A673 (cell line): Measurements from ENCODE around the gene ARHGEF6. TPM values are rescaled to one million over a fixed set of nuclear protein-coding genes. Genes with fewer than 3 reads are reported as not detected.

Experiments
- BruUV-seq: library from RNA; stranded (reverse); fragments of 400-500 nt; replicated peaks from 2 replicates; lab custom pipeline; 2021; lab: Mats Ljungman, UMichigan
- CTCF ChIA-PET: fragments of 300-600 bp; sonication (Branson Sonifier 250); formaldehyde crosslinking; loops from one replicate; lab custom pipeline; 2022; ENCODE audit warnings: antibody characterized with exemption; lab: Charles Lee
- POLR2A ChIA-PET: fragments of 300-600 bp; sonication (Branson Sonifier 250); formaldehyde crosslinking; loops from one replicate; lab custom pipeline; 2022; ENCODE audit warnings: antibody characterized with exemption; ENCODE audit not compliant: low non-redundant PET; lab: Charles Lee
- DNase-seq: peaks from one replicate; pipeline ENCODE4 v3.0.0-alpha.2; 2015; ENCODE audit warnings: low spot score
- H3K27ac ChIP-seq: fragments of 200-600 bp; sonication (generic); 2 replicates; pipeline ENCODE4 v1.5.1; 2016; ENCODE audit warnings: mixed run types, low read depth, mild to moderate bottlenecking, mixed read lengths, antibody characterized with exemption, low read length; ENCODE audit not compliant: poor library complexity, severe bottlenecking
- H3K27me3 ChIP-seq: fragments of 200-600 bp; sonication (generic); replicated peaks from 2 replicates; pipeline ENCODE4 v1.6.1; 2017; ENCODE audit warnings: mixed run types, low read depth, mild to moderate bottlenecking, mixed read lengths, antibody characterized with exemption, low read length; ENCODE audit not compliant: insufficient read depth, poor library complexity
- H3K36me3 ChIP-seq: fragments of 200-600 bp; sonication (generic); 2 replicates; pipeline ENCODE4 v1.6.1; 2016; ENCODE audit warnings: mixed run types, mild to moderate bottlenecking, mixed read lengths, antibody characterized with exemption, low read length; ENCODE audit not compliant: insufficient read depth, poor library complexity, severe bottlenecking
- H3K4me1 ChIP-seq: fragments of 200-600 bp; sonication (generic); 2 replicates; pipeline ENCODE4 v1.6.1; 2017; ENCODE audit warnings: mixed run types, mild to moderate bottlenecking, mixed read lengths, antibody characterized with exemption, low read length; ENCODE audit not compliant: insufficient read depth, poor library complexity, severe bottlenecking
- H3K4me3 ChIP-seq: fragments of 200-600 bp; sonication (generic); 2 replicates; pipeline ENCODE4 v1.5.1; 2016; ENCODE audit warnings: low read depth, mixed run types, mild to moderate bottlenecking, mixed read lengths, low read length; ENCODE audit not compliant: poor library complexity, severe bottlenecking
- H3K9me3 ChIP-seq: fragments of 200-600 bp; sonication (generic); 2 replicates; pipeline ENCODE4 v1.6.1; 2016; ENCODE audit warnings: mixed run types, low read depth, mild to moderate bottlenecking, mixed read lengths, antibody characterized with exemption, low read length; ENCODE audit not compliant: poor library complexity, severe bottlenecking
- CTCF ChIP-seq: fragments of 300-800, 200-600 bp; sonication (generic); conservative IDR thresholded peaks from 2 replicates; pipeline ENCODE4 v1.5.1; 2017; ENCODE audit warnings: low read depth, mild to moderate bottlenecking, antibody characterized with exemption, low read length, moderate library complexity, mixed read lengths
- EZH2 ChIP-seq: fragments of 200-600 bp; sonication (generic); IDR thresholded peaks from 2 replicates; pipeline ENCODE4 v1.6.1; 2017; ENCODE audit warnings: borderline replicate concordance, low read depth, mild to moderate bottlenecking, mixed read lengths, antibody characterized with exemption, low read length; ENCODE audit not compliant: poor library complexity, severe bottlenecking
- intact Hi-C: fragments of 100-400 bp; cut with micrococcal nuclease; formaldehyde crosslinking; loops from one replicate; pipeline ENCODE4 v1.10.0; 2022; ENCODE audit not compliant: unreplicated experiment
- total RNA-seq: library from RNA; stranded (reverse); gene quantifications from 2 replicates; pipeline ENCODE4 v1.2.3, GENCODE V29; 2021

The ARHGEF6 gene
- total RNA-seq, 1 experiment from 2014 or later = 11.4 TPM

- Histone ChIP-seq H3K27me3 (no peaks in the 10 kb centered on the region), H3K4me3 (no peak overlapping the region), H3K36me3 (no peaks in the 10 kb centered on the region), H3K4me1 (no peaks in the 10 kb centered on the region), H3K27ac (no peak overlapping the region), H3K9me3 (no peaks in the 10 kb centered on the region)
- ChIA-PET POLR2A (no interaction called here), CTCF (no interaction called here)
- no peak for DNase-seq
- no TSS peak for BruUV-seq
- intact Hi-C loops = no loop called here
- TF ChIP-seq CTCF (no peak), EZH2 (no peak)
These were observed 158.2 kb downstream of the ARHGEF6 start for GRCh38 chrX:136622568-136622967.

GRCh38 chrX:136620780-136621179 lies 160.0 kb downstream of the ARHGEF6 start:
- Histone ChIP-seq H3K4me1 (no peaks in the 10 kb centered on the region), H3K9me3 (no peaks in the 10 kb centered on the region), H3K36me3 (no peaks in the 10 kb centered on the region), H3K27ac (no peak overlapping the region), H3K27me3 (no peaks in the 10 kb centered on the region), H3K4me3 (no peak overlapping the region)
- no peak for DNase-seq
- no TSS peak for BruUV-seq
- intact Hi-C loops = no loop called here
- CTCF ChIA-PET = no interaction called here
- POLR2A ChIA-PET = no interaction called here
- TF ChIP-seq CTCF = no peak
- no peak for TF ChIP-seq EZH2

GRCh38 chrX:136619899-136620505 lies 160.7 kb downstream of the ARHGEF6 start:
- Histone ChIP-seq H3K27me3 (no peaks in the 10 kb centered on the region), H3K36me3 (no peaks in the 10 kb centered on the region), H3K4me3 (no peak overlapping the region), H3K27ac (no peak overlapping the region), H3K4me1 (no peaks in the 10 kb centered on the region), H3K9me3 (no peaks in the 10 kb centered on the region)
- intact Hi-C loops = no loop called here
- TF ChIP-seq EZH2 (no peak), CTCF (no peak)
- no peak for DNase-seq
- POLR2A ChIA-PET = no interaction called here
- CTCF ChIA-PET = no interaction called here
- no TSS peak for BruUV-seq
